Upper lobe of right lung (tissue), 1 donor: ENCODE measurements around the gene ZNF213. TPM values are rescaled to one million over a fixed set of nuclear protein-coding genes. Genes with fewer than 3 reads are reported as not detected.

Experiments
- ATAC-seq: fragments of 200-7000 bp; cut with Tn5 transposase; one replicate; pipeline ENCODE4 v1.9.1; 2020; ENCODE audit warnings: mild to moderate bottlenecking, moderate library complexity
- DNase-seq: peaks from one replicate; pipeline ENCODE4 v3.0.0-alpha.2; 2020
- H3K27ac ChIP-seq: fragments of 200-600 bp; one replicate; pipeline ENCODE4 v1.8.0; 2022
- H3K27me3 ChIP-seq: fragments of 200-600 bp; one replicate; pipeline ENCODE4 v1.8.0; 2022; ENCODE audit warnings: mild to moderate bottlenecking
- H3K36me3 ChIP-seq: fragments of 200-600 bp; one replicate; pipeline ENCODE4 v1.8.0; 2022
- H3K4me1 ChIP-seq: fragments of 200-600 bp; one replicate; pipeline ENCODE4 v1.8.0; 2022
- H3K4me3 ChIP-seq: fragments of 200-600 bp; one replicate; pipeline ENCODE4 v1.8.0; 2022; ENCODE audit warnings: mild to moderate bottlenecking
- H3K9me3 ChIP-seq: fragments of 200-600 bp; one replicate; pipeline ENCODE4 v1.8.0; 2022
- CTCF ChIP-seq: fragments of 200-600 bp; IDR thresholded peaks from one replicate; pipeline ENCODE4 v1.8.0; 2022; ENCODE audit warnings: antibody characterized with exemption
- intact Hi-C: fragments of 100-400 bp; cut with DNase I; formaldehyde crosslinking; loops from one replicate; pipeline ENCODE4 v1.11.0; 2022
- total RNA-seq: library from RNA; stranded (reverse); fragmentation: NEBNext Ultra II Directional; extraction: Animal tissue kit (Norgen Biotek cat#: 25700); gene quantifications from one replicate; pipeline ENCODE4 v1.2.1, GENCODE V29; 2021
- donor health status: DM: no; HTN: yes; CAD: no; lungs with severe emphysema.

ZNF213 gene
- total RNA-seq, 1 donor from 2014 or later, result 9.1 TPM

GRCh38 chr16:3131755-3132377 is 3.0 kb upstream of the ZNF213 start:
- no peaks in the 10 kb centered on the region for H3K9me3 ChIP-seq
- TF ChIP-seq CTCF, result peak; percentile 51
- no peak overlapping the region for H3K27ac ChIP-seq
- no peak overlapping the region for H3K4me3 ChIP-seq
- DNase-seq (peak; percentile 68), ATAC-seq (peak; percentile 33)
- no peaks in the 10 kb centered on the region for H3K27me3 ChIP-seq
- intact Hi-C loops, result no loop called here
- H3K4me1 ChIP-seq, result peaks cover 41% of the 10 kb centered on the region
- peaks cover 12% of the 10 kb centered on the region for H3K36me3 ChIP-seq

- no peak for ATAC-seq
- H3K27me3 ChIP-seq, result no peaks in the 10 kb centered on the region
- peak overlapping the region; percentile 89 for H3K4me3 ChIP-seq
- peaks cover 37% of the 10 kb centered on the region for H3K4me1 ChIP-seq
- no peak for TF ChIP-seq CTCF
- peak overlapping the region; percentile 92 for H3K27ac ChIP-seq
- H3K9me3 ChIP-seq, result no peaks in the 10 kb centered on the region
- intact Hi-C loops, result no loop called here
- H3K36me3 ChIP-seq, result peaks cover 16% of the 10 kb centered on the region
- no peak for DNase-seq
Observed at GRCh38 chr16:3133844-3134243, 985 bp upstream of the ZNF213 start.

DNA sequence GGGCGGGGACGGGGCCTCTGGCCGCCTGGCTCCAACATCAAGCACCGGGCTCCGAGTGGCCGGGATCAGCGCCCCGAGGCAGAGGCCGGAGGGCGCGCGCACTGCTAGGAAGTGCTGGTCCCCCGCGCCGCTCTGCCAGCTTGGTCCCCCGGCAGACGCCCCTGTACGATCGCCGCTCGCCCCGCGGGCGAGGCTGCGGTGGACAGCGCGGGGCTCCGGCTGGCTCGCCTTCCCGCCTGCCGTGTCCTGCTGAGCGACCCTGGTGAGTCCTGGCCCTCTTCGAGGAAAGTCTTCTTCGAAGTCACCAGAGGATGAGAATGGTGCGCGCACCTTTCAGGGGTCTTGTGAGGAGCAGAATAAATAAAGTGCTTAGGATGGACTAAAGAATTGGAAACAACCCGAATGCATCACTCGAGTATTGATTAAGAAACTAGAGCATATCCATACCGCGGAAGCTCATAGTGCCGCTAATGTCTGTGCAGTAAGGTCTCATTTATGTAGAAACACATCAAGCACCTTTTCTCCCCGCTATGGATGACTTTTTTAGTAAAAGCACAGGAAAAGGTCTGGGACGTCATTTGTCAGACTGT is 392 bp downstream of the ZNF213 start:
- TF ChIP-seq CTCF, result no peak
- peak overlapping the region; percentile 89 for H3K4me3 ChIP-seq
- ATAC-seq, result no peak

DNA sequence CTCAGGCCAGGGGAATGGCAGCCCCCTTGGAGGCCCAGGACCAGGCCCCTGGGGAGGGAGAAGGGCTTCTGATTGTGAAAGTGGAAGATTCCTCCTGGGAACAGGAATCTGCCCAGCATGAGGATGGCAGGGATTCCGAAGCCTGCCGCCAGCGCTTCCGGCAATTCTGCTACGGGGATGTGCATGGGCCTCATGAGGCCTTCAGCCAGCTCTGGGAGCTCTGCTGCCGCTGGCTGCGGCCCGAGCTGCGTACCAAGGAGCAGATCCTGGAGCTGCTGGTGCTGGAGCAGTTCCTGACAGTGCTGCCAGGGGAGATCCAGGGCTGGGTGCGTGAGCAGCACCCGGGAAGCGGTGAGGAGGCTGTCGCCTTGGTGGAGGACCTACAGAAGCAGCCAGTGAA is 2.4 kb downstream of the ZNF213 start:
- Histone ChIP-seq H3K27me3 (no peaks in the 10 kb centered on the region), H3K36me3 (peaks cover 19% of the 10 kb centered on the region), H3K27ac (no peak overlapping the region), H3K9me3 (no peaks in the 10 kb centered on the region), H3K4me3 (no peak overlapping the region), H3K4me1 (peaks cover 25% of the 10 kb centered on the region)
- TF ChIP-seq CTCF, result no peak
- DNase-seq, result no peak
- no peak for ATAC-seq
- intact Hi-C loops, result no loop called here

More for the DNA sequence above, 392 bp downstream of the ZNF213 start:
- intact Hi-C loops, result no loop called here
- Histone ChIP-seq H3K27ac (peak overlapping the region; percentile 92), H3K36me3 (peaks cover 19% of the 10 kb centered on the region), H3K9me3 (no peaks in the 10 kb centered on the region), H3K27me3 (no peaks in the 10 kb centered on the region), H3K4me1 (peaks cover 25% of the 10 kb centered on the region)
- DNase-seq, result no peak

- H3K36me3 ChIP-seq, result peaks cover 27% of the 10 kb centered on the region
- ATAC-seq, result no peak
- no peak for DNase-seq
- intact Hi-C loops, result no loop called here
- no peak overlapping the region for H3K27ac ChIP-seq
- no peaks in the 10 kb centered on the region for H3K9me3 ChIP-seq
- TF ChIP-seq CTCF, result no peak
- no peaks in the 10 kb centered on the region for H3K27me3 ChIP-seq
- H3K4me1 ChIP-seq, result peaks cover 18% of the 10 kb centered on the region
- no peak overlapping the region for H3K4me3 ChIP-seq
Observed at GRCh38 chr16:3138342-3138741, 3.5 kb downstream of the ZNF213 start.
